Myometrial cell (primary cell): ENCODE measurements around the gene SSTR3. TPM values are rescaled to one million over a fixed set of nuclear protein-coding genes. Genes with fewer than 3 reads are reported as not detected.

Source experiments
- total RNA-seq: library from RNA; depleted of rRNA; stranded (reverse); fragments of >200 nt; gene quantifications from 2 replicates; pipeline ENCODE4 v1.2.3, GENCODE V29; 2015

The SSTR3 gene
- 0.29 TPM in 1 of 2 replicates, not detected in the other for total RNA-seq

GRCh38 chr22:37212174-37212906 lies at the start of gene SSTR3:
TSS of gene SSTR3 (minus strand) at chr22:37212477. CDS start at chr22:37207803, 4,674 bp downstream.

GRCh38 chr22:37244114-37244921 lies 32.0 kb upstream of the SSTR3 start, which contains the start of gene RAC2:
TSS of gene RAC2 (minus strand) at chr22:37244269. CDS start at chr22:37244148, 121 bp downstream.

GRCh38 chr22:37187891-37188761 lies 24.2 kb downstream of the SSTR3 start, which contains the start of gene C1QTNF6:
TSS of gene C1QTNF6 (minus strand) at chr22:37188247. CDS start at chr22:37188213, 34 bp downstream.

Other genes with a start within 250 kb of the SSTR3 start
- gene TST, start 193.0 kb downstream of the SSTR3 start, total RNA-seq: 55.8 and 84.5 TPM in 2 replicates
- 111 and 124 TPM in 2 replicates for gene MPST, start 192.7 kb downstream of the SSTR3 start, total RNA-seq
- gene KCTD17, start 160.7 kb downstream of the SSTR3 start, total RNA-seq: 47.0 and 58.8 TPM in 2 replicates
- gene TMPRSS6, start 102.8 kb downstream of the SSTR3 start, total RNA-seq: not detected in 2 replicates
- gene IL2RB, start 62.6 kb downstream of the SSTR3 start, total RNA-seq: 0.35 and 6.9 TPM in 2 replicates
- 6.9 and 8.9 TPM in 2 replicates for gene C1QTNF6, start 24.2 kb downstream of the SSTR3 start, total RNA-seq
- gene RAC2, start 31.8 kb upstream of the SSTR3 start, total RNA-seq: 244 and 247 TPM in 2 replicates
- 0.53 and 1.2 TPM in 2 replicates for gene CYTH4, start 70.0 kb upstream of the SSTR3 start, total RNA-seq
- gene ELFN2, start 215.0 kb upstream of the SSTR3 start, total RNA-seq: 4.9 and 5.8 TPM in 2 replicates